Activated T-cell treated with anti-CD3 and anti-CD28 coated beads for 48 hours (primary cell): ENCODE results near the gene EIF3B.
"Not testable (repeated sequence)": the region's sequence is repeated elsewhere in the genome, so short reads cannot be mapped to it uniquely, and the experiment has no call there.

Experiments used
- DNase-seq: peaks from one replicate; pipeline ENCODE4 v3.0.0-alpha.2; 2020; ENCODE audit warnings: low read depth

EIF3B gene

DNA sequence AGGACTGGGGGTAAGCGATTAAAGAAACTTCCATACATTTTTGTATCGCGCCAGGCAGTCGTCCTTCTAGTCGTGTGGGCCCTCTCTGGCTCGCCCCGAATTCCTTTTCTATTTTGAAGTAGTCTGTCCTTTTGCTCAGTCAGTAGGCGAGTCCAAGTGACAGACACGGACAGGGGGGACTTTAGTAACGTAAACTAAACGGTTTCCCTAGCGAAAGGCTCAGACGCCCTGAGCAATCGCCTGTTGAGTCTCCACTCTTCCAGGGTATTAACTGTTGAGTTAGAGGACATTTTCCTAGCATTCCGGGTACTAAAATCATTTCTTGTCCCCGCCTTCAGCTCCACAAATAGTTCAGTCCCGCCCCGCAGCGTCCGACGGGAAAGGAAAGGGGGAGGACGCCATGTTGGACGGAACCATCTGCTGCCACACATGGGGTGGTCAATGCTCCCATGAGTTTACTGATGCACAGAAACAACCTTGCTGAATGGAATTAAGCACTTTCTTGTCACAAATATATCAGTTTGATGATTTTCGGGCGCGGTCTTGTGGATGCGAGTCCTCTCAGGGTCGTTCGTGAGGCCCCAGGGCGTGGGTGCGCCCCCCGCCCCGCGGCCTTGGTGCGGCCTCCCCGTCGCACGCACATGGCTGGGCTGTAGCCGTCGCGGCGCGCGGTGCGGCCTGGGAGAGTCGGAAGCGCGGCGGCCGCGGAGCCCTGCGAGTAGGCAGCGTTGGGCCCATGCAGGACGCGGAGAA is at the start of gene EIF3B:
Gene EIF3B, plus strand, starts transcription at position 642 of the 753 bp plus-strand sequence. Its CDS starts 95 bp downstream, at position 737.
- peak; percentile 85 for DNase-seq

DNA sequence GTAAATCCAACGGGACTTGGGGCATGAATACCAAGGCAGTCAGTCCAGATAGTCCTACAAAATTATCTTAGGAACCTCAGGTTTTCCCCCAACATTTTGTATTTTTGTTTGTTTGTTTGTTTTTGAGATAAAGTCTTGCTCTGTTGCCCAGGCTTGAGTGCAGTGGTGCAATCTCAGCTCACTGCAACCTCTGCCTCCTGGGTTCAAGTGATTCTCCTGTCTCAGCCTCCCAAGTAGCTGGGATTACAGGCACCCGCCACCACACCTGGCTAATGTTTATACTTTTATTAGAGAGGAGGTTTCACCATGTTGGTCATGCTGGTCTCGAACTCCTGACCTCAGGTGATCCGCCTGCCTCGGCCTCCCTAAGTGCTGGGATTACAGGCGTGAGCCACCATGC is 49.4 kb upstream of the EIF3B start:
- not testable (repeated sequence) for DNase-seq

DNA sequence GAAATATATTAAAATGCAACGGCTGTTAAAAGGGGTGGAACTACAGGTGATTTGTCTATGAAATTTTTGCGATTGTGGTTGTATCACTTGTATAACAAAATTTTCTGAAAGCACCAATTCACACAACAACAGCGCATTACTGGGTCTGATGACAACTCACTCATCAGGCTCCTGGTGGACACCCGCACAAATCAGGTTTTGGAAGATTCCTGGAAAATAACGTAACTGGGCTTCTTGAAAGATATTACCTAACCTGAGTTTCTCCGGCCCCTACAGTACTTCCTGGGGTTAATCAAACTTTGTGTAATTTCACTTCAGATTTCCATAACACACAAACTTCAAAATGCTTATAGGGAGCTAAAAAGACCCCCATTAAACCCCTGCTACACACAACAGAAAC is 47.9 kb upstream of the EIF3B start:
- DNase-seq = no peak

DNA sequence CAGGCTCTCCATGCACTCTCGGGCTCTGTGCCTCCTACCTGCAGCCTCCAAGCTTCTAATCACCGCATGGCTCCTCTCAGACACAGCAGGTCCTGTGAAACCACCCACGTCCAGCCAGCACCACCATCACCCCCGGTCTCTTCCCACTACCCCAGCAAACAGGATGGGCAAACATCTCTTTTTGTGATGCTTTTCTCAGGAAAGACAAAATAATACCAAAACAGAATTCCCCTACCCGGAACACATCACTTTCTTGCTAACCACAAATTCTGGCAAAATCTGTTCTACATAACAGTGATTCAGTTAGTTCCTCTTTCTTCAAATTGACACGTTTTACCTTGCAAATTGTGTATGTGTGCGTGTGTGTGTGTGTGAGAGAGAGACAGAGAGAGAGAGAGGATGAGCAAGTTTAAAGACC is 46.9 kb upstream of the EIF3B start:
- DNase-seq = no peak

- DNase-seq = no peak
Measured at GRCh38 chr7:2309889-2310331, 44.7 kb upstream of the EIF3B start.

DNA sequence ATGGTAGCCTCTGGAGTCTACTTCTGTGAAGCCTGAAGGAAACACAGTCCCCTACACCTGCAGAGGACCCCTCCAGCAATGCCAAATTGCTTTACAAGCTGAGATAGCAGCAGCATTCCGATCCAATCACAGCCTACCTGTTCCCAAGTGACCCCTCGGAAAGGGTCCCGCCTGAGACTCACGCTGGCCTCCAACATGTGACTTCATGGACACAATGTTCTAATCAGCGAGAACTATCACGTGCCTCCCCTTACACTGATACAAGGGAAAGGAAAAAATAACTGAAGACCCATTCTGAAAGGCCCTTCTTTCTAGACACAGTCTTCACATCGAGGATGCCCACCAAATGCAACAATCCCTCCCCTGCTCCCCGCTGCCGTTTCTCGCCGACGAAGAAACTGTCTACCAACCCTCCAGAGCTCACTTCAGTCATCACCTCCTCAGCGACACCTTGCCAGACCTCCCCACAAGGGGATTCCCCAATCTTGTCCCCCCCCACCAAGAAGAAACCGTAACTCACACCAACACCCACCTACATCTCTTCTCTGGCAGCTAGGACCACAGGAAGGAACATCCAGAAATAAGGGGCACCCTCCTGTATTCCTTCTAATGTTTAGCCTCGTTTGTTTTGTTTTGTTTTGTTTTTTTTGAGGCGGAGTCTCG is 42.2 kb upstream of the EIF3B start:
- no peak for DNase-seq

DNA sequence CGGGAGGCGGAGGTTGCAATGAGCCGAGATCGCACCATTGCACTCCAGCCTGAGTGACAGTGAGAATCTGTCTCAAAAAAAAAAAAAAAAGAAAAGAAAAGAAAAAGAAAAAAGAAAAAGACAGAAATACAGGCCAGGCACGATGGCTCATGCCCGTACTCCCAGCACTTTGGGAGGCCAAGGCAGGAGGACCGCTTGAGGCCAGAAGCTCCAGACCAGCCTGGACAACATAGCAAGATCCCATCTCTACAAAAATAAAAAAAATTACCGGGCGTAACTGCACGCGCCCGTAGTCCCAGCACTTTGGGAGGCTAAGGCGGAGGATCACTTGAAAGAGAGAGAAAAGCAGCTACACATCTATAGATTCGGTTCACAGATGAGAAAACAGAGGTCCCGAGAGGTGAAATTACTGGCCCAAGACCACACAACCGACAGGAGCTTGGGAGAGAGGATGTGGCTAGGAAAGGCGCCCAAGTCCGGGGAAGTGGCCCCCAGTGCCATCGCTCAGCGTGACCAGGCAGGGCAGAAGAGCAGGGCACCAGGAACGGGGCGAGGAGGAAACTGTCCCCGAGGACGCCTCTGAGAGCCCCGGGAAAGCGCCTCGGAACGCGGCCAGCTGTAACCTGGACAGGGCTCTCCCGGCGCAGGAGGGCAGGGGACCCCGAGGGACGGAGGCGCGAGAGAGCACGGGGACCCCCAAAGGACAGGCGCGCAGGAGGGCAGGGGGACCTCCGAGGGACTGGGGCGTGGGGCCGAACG is 41.0 kb upstream of the EIF3B start:
- no peak for DNase-seq

GRCh38 chr7:2314209-2314955 is 40.2 kb upstream of the EIF3B start, which contains the start of gene SNX8:
Gene SNX8 (minus strand): TSS chr7:2314441. CDS start chr7:2314421, 20 bp downstream.
- peak; percentile 94 for DNase-seq

- DNase-seq = not testable (repeated sequence)
Measured at GRCh38 chr7:2314956-2315530, 39.6 kb upstream of the EIF3B start.

DNA sequence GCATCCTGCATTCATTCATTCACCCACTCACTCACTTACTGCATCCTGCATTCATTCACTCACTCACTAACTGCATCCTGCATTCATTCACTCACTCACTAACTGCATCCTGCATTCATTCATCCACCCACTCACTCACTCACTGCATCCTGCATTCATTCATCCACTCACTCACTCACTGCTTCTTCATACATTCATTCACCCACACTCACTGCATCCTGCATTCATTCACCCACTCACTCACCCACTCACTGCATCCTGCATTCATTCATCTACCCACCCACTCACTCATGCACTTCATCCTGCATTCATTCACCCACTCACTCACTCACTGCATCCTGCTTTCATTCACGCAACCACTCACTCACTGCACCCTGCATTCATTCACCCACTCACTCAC is 38.8 kb upstream of the EIF3B start:
- DNase-seq = no peak

DNA sequence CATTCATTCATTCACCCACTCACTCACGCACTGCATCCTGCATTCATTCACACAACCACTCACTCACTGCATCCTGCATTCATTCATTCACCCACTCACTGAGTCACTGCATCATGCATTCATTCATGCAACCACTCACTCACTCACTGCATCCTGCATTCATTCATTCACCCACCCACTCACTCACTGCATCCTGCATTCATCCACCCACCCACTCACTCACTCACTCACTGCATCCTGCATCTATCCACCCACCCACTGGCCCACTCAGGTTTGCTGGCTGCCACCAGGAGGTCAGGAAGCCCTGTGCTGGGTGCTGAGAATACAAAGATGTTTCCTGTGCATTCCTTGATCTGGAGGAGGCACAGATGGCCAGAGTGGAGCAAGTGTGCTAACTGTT is 38.0 kb upstream of the EIF3B start:
- DNase-seq = no peak

DNA sequence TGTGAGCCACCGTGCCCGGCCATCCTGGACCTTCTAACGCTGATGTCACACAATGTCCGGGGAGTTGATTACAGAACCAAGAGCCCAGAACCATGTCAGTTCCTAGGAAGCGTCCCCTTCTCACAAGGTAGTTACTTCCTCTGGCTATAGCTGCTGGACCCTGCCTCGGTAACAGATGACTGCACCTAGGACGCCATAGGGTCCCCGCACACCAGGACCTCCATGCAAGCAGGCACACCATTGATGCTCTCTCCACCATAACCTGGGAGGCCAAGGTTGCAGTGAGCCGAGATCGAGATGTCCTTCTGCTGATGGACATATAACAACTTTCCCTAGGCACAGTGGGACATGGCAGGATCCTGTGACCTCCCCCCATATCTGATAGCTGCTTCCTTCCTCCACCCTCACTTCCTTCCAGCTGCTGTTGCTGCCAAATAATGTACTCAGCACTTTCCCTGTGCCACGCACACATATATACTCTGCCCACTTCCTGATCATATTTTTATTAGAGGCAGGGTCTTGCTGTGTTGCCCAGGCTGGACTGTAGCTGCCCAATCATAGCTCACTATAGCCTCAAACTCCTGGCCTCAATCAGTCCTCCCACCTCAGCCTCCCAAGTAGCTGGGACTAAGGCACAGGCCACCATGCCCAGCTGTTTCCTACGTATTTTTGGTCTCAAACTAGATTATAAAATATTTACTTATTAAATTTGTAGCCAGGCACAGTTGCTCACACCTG is 36.9 kb upstream of the EIF3B start:
- DNase-seq = no peak

DNA sequence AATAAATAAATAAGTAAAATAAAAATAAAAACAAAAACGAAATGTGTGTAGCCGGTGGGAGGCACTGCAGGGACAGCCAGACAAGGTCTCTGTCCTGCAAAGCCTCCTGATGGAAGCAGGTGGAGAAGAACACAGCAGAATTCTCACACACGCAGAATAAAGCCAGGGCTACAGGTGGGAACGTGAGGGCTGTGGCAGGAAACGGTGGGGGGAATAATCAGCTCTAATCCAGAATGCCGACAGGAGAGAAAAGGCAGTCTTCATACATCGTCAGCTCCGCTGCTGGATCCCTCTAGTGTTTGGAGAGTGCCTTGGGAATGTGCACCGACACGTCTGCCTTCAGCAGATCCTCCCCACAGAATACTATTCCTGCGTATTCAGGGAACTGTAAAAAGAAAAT is 33.6 kb upstream of the EIF3B start:
- DNase-seq = no peak

- DNase-seq = no peak
Measured at GRCh38 chr7:2325162-2325561, 29.5 kb upstream of the EIF3B start.

DNA sequence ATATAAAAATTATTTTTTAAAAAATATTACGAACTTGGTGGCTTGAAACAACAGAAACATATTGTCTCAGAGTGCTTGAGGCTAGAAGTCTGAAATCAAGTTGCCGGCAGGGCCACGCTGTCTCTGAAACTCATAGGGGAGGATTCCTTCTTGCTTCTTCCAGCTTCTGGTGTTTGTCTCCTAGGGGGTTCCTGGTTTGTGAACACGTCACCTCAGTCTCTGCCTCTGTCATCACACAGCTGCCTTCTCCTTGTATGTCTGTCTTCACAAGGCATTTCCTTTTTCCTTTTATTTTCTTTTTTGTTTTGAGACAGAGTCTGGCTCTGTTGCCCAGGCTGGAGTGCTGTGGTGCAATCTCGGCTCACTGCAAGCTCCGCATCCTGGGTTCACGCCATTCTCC is 27.7 kb upstream of the EIF3B start:
- no peak for DNase-seq

DNA sequence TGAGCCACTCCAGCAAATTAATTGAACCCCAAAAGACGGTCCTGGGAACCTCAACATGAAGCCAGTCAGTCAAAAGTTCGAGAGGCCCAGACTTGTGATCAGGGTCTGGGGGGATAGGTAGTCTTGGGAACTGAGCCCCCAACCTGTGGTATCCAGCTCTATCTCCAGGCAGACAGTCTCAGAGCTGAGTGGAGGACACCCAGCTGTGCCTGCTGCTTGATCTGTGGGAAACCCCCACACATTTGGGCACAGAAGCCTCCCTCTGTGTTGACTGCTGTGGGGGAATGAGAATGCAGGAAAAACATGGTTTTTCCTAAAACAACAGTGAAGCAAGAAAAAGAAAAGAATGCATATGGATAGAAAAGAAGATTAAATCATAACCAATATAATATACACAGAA is 24.1 kb upstream of the EIF3B start:
- no peak for DNase-seq

DNA sequence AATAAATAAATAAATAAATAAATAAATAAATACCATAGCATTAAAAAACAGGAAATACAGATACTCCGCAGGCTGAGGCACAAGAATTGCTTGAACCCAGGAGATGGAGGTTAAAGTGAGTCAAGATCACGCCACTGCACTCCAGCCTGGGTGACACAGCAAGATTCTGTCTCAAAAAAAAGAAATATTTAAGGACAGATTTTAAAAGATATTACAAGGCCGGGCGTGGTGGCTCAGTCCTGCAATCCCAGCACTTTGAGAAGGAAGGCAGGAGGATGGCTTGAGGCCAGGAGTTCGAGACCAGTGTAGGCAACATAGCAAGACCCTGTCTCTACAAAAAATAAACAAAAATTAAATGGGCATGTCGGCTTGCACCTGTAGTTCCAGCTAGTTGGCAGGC is 22.9 kb upstream of the EIF3B start:
- DNase-seq = no peak

GRCh38 chr7:2332606-2333231 is 21.9 kb upstream of the EIF3B start:
- not testable (repeated sequence) for DNase-seq

- DNase-seq = no peak
Measured at GRCh38 chr7:2336626-2337299, 17.9 kb upstream of the EIF3B start.
